Nephron progenitor cell (in vitro differentiated cells): ENCODE results near the gene SLC45A3.

ENCODE experiments used
- DNase-seq: peaks from one replicate; pipeline ENCODE4 v3.0.0; 2021
- H3K27ac Mint-ChIP-seq: 2 replicates; pipeline ENCODE4 v1.8.0; 2021; ENCODE audit warnings: mild to moderate bottlenecking, moderate library complexity, mixed read lengths
- H3K27me3 Mint-ChIP-seq: 2 replicates; pipeline ENCODE4 v1.8.0; 2021; ENCODE audit warnings: mild to moderate bottlenecking, low read depth, mixed read lengths; ENCODE audit not compliant: poor library complexity
- H3K36me3 Mint-ChIP-seq: 2 replicates; pipeline ENCODE4 v1.8.0; 2021; ENCODE audit warnings: low read depth, mixed read lengths
- H3K4me1 Mint-ChIP-seq: 2 replicates; pipeline ENCODE4 v1.8.0; 2021; ENCODE audit warnings: mixed read lengths
- H3K4me3 Mint-ChIP-seq: 2 replicates; pipeline ENCODE4 v1.8.0; 2021; ENCODE audit warnings: mild to moderate bottlenecking, moderate library complexity, mixed read lengths
- H3K9me3 Mint-ChIP-seq: 2 replicates; pipeline ENCODE4 v1.8.0; 2021; ENCODE audit warnings: mild to moderate bottlenecking, moderate library complexity, mixed read lengths
- TF ChIP-seq, protein P1 (sequence below): fragments of 200-600 bp; sonication (generic); IDR thresholded peaks from 2 replicates; pipeline ENCODE4 v1.5.0; 2021; ENCODE audit warnings: antibody characterized with exemption

The SLC45A3 gene

DNA sequence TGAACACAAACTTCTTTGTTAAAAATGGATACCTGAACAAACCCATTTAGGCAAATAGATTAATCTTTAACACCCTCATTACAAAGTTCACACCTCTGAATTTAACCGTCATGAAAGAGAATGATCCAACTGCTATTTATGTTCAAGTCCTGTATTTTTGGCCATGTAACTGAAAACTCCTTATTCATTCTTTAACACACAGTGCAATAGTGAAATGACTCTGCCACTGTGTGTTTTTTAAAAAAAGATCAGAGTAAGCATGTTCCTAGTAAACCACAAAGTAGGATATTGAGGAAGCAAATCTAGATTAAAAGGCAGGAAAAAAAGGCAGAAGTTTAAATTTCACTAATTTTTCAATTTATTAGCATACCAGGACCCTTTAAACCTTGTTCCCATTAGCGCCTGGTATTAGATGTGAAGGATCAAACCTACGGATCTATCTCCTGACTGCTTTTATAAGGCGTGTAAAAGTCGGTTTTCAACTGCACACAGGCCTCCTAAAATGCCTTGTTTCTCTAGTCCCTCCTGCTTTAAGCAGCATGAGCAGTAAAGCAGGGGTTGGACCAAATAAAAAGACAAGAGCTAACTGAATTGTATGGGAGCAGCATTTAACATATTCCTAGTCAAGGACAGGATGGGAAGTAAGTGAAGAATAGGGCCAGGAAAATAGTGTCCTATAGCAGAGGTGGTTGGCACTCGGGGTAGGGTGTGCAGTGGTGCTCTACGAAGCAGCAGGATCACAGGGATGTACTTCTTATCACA, 36.2 kb upstream of the SLC45A3 start:
- H3K27me3 Mint-ChIP-seq: no peaks in the 10 kb centered on the region
- H3K4me1 Mint-ChIP-seq: peaks cover 11% of the 10 kb centered on the region
- H3K4me3 Mint-ChIP-seq: no peak overlapping the region
- peaks cover 59% of the 10 kb centered on the region for H3K36me3 Mint-ChIP-seq
- H3K9me3 Mint-ChIP-seq: no peaks in the 10 kb centered on the region
- TF ChIP-seq, protein P1, sequence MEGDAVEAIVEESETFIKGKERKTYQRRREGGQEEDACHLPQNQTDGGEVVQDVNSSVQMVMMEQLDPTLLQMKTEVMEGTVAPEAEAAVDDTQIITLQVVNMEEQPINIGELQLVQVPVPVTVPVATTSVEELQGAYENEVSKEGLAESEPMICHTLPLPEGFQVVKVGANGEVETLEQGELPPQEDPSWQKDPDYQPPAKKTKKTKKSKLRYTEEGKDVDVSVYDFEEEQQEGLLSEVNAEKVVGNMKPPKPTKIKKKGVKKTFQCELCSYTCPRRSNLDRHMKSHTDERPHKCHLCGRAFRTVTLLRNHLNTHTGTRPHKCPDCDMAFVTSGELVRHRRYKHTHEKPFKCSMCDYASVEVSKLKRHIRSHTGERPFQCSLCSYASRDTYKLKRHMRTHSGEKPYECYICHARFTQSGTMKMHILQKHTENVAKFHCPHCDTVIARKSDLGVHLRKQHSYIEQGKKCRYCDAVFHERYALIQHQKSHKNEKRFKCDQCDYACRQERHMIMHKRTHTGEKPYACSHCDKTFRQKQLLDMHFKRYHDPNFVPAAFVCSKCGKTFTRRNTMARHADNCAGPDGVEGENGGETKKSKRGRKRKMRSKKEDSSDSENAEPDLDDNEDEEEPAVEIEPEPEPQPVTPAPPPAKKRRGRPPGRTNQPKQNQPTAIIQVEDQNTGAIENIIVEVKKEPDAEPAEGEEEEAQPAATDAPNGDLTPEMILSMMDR: no peak
- DNase-seq: no peak
- H3K27ac Mint-ChIP-seq: peak overlapping the region; percentile 86

DNA sequence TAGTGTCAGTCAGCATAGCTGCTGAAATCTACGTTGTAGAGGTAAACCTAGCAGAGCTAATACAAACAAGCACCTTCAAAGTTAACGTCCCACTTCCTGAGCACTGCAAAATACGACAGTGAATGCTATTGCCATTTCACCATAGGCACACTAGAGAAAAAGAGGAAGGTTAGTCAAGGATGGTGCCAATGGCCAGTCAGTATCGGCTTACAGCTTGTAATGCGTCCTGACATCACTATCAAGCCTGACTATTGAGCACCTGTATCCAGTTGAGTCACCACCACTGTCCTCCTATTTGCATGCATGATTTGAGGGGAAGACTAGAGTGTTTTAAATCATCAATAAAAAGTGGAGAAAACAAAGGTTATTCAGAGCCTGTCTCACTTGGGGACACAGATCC, 35.3 kb upstream of the SLC45A3 start:
- H3K27ac Mint-ChIP-seq: peak overlapping the region; percentile 86

GRCh38 chr1:205714906-205715246, 34.6 kb upstream of the SLC45A3 start:
- H3K27ac Mint-ChIP-seq: peak overlapping the region; percentile 86
- no peaks in the 10 kb centered on the region for H3K27me3 Mint-ChIP-seq
- H3K4me1 Mint-ChIP-seq: peaks cover 11% of the 10 kb centered on the region
- DNase-seq: no peak
- no peaks in the 10 kb centered on the region for H3K9me3 Mint-ChIP-seq
- no peak overlapping the region for H3K4me3 Mint-ChIP-seq
- TF ChIP-seq, protein P1: no peak
- H3K36me3 Mint-ChIP-seq: peaks cover 42% of the 10 kb centered on the region

More for the DNA sequence above, 35.3 kb upstream of the SLC45A3 start:
- Mint-ChIP-seq H3K9me3 (no peaks in the 10 kb centered on the region), H3K4me3 (no peak overlapping the region), H3K36me3 (peaks cover 50% of the 10 kb centered on the region), H3K4me1 (peaks cover 11% of the 10 kb centered on the region), H3K27me3 (no peaks in the 10 kb centered on the region)
- DNase-seq: no peak
- TF ChIP-seq, protein P1: no peak

DNA sequence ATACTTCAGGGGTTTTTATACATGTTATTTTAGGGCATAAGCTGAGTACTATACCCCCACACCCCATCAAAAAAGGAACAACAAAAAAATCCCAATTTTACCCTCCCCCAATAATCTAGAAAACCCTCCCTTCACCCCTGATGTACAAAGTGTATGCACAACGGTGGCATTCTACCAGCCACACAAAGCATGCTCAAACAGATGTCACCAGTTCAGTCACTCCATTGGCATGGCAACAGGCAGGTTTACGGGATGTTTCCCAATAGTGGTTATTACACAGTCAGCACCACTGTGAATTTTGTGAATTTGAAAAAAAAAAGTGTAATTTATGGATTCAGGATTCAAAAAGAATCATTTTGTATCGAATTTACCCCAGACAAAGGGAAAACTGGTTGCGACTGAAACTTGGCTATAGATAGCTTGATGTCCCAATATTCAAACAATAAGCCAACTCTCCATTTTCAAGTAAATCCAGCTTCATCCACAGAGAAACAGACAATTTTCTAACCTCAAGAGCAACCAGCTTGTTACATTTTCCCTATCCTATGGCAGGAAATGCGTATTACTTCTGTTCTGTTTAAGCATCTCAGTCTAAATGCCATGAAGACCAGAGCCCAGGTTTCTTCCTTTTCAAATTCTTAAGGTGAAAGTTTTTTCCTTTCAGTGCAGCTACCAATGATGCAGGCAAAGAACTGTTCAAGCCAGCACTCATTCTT, 34.0 kb upstream of the SLC45A3 start:
- peak overlapping the region; percentile 94 for H3K27ac Mint-ChIP-seq
- no peak overlapping the region for H3K4me3 Mint-ChIP-seq
- TF ChIP-seq, protein P1: no peak
- no peaks in the 10 kb centered on the region for H3K27me3 Mint-ChIP-seq
- peaks cover 37% of the 10 kb centered on the region for H3K36me3 Mint-ChIP-seq
- H3K4me1 Mint-ChIP-seq: peaks cover 11% of the 10 kb centered on the region
- no peak for DNase-seq
- H3K9me3 Mint-ChIP-seq: no peaks in the 10 kb centered on the region

DNA sequence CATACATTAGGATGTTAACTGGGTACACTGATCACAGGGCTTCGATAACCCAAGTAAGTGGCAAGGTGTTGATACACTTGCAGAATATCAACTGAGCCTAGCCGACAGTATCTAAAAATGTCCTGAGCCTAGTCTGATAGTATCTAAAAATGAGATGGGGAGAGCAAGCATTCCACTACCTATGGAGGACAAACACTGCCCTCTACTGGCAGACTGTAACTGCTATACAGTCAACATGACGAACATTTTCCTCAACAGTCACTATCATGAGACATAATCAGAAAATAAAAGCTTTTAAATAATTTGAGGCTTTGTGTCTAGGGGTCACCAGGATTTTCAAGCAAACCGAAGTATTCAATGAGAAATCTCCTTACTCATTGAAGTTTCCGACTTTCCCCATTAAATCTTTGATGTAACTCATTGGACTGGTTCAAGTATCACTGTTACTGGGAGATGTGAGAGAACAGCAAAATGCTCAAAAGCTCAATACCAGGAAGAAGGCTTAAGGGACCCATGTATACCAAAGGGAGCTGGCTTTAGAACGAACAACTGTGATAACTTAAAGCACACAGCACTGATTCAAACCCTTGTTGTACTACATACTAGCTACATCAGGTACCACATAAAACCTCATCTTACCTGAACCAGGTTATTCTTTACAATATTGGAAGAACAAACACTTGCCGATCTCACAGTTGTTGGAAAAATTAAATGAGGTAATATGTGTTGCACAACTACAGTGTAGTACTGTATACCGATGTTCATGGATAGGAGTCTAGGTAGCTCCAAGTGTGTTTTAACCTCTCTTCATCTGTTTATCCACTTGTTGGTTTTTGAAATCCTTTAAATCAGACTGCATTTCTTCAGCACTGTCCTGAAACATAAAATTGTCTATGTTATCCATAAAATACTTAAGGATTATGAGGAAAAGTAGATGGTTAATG, 31.1 kb upstream of the SLC45A3 start:
- peak overlapping the region; percentile 12 for H3K27ac Mint-ChIP-seq
- H3K27me3 Mint-ChIP-seq: no peaks in the 10 kb centered on the region
- TF ChIP-seq, protein P1: peak; percentile 92
- H3K36me3 Mint-ChIP-seq: peaks cover 20% of the 10 kb centered on the region
- DNase-seq: peak; percentile 72
- H3K4me1 Mint-ChIP-seq: peaks cover 11% of the 10 kb centered on the region
- H3K4me3 Mint-ChIP-seq: no peak overlapping the region
- H3K9me3 Mint-ChIP-seq: no peaks in the 10 kb centered on the region
